GM21528 (cell line): ENCODE results near the gene PES1.
"Not testable (repeated sequence)": the region's sequence is repeated elsewhere in the genome, so short reads cannot be mapped to it uniquely, and the experiment has no call there.

Source experiments
- ATAC-seq: cut with Tn5 transposase; IDR thresholded peaks from one replicate; pipeline ENCODE4 v1.9.1; 2021; ENCODE audit warnings: mild to moderate bottlenecking, moderate library complexity; ENCODE audit not compliant: unreplicated experiment, low FRiP score

Gene PES1

DNA sequence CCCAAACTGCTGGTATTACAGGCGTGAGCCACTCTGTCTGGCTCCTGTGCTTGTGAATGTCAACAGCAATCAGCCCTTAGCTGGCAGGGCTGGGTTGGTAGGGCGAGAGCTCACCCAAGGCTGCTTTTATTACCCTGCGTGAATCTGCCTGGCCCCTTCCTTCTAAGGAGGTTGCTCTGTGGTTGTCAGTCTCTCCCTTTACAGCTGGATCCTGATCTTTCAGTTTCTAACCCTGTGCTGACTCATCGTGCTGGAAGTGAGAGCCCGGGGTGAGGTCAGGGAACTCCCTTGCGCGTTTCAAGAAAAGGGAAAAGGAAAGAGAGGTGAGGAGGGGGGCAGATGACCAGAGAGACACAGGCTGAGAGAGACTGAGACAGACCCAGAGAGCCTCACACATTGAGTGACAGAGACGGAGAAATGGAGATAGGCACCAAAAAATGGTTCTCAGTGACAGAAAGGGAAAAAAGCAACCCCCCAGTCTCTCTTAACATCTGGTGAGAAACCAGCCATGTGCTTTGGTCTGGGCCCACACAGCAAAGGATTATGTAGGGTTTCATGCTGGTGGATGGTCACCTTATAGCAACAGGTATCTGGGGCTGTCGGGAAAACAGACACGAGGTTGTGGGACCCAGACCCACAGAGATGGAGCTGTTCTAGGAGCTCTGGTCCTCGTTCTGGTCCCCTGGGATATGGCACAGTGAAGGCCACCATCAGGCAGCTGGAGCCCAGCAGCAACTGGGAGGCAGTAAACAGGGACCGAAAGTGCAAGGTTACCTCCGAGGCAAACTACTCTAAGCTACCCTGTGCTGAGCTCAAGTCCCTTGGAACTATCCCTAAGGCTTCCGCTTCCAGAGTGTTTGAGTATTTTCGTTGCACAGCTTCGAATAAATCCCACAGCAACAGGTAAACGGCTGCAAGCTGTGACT is 17.8 kb upstream of the PES1 start:
- no peak for ATAC-seq

DNA sequence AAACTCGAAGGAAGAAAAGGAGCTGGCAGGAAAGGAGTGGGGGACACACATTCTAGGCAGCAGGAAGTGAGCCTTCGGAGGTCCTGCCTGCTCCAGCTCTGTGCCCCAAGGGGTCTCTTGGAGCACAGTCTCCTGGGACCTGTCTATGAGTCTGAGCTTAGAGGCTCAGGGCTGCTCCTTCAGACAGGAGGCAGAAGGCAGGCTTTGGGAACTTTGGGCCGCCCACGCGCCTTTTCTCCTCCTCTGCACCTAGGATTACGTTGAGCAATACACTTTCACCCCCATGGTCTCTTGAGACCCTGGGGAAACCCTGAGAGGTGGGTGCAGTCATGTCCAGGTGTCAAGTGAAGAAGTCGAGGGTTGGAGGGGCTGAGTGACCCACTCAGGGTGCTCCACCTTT is 16.2 kb upstream of the PES1 start:
- no peak for ATAC-seq

DNA sequence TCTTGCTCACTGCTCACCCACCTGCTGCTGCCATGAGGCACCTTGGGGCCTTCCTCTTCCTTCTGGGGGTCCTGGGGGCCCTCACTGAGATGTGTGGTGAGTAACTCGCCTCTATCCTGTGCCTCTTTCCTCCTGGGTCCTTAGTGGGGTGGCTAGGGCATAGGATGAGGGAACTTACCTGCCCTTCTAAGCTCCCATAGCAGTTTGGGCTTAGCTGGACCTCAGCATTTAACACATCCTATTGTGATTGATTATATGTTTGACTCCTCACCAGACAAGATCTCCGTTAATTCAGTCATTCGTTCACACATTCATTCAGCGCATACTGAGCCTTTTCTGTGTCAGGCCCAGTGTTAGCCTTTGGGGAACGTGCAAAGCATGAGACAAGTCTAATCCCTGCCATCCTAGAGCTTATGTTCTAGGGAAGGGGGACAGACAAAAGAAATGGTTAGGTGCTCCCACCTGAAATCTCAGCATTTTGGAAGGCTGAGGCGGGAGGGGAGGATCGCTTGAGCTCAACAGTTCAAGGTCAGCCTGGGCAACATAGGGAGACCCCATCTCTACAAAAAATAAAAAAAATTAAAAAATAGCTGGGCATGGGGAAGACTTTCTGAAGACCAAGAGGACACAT is 15.7 kb upstream of the PES1 start:
- no peak for ATAC-seq

DNA sequence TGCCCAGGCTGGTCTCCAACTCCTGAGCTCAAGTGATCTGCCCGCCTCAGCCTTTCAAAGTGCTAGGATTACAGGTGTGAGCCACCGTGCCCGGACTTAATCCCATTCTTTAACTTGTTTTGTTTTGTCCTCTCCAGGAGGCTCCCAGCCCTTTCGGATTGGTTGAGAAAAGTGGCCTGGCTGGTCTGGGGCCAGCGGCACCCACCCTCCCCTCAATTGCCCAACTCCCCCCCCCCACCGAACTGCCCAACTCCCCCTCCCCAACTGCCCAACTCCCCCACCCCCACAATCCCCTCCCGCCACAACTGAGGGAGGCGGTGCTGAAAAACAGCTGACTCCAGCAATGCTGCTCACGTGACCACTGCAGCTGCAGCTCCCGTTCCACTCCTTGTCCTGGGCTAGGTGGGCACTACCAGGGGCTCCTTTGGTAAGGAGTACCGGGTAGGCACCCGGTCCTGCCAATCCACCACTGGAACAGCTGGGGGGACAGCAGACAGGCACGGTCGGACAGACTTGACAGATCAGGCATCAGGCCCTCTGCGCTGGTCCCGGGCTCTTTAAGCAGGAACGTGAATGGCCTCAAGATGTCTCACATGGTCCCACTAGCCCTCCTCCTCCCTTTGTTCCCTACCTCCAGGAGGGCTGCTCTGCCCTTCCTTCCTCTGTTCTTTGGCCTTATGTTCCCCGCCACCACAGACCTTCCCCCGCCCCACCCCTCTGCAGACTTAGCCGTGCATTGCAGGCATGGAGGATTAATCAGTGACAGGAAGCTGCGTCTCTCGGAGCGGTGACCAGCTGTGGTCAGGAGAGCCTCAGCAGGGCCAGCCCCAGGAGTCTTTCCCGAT is 15.0 kb upstream of the PES1 start, which contains the start of gene TCN2:
TSS of gene TCN2 (plus strand) at position 720 of the 845 bp plus-strand sequence. CDS start 158 bp downstream, outside the sequence.
- ATAC-seq, result no peak

DNA sequence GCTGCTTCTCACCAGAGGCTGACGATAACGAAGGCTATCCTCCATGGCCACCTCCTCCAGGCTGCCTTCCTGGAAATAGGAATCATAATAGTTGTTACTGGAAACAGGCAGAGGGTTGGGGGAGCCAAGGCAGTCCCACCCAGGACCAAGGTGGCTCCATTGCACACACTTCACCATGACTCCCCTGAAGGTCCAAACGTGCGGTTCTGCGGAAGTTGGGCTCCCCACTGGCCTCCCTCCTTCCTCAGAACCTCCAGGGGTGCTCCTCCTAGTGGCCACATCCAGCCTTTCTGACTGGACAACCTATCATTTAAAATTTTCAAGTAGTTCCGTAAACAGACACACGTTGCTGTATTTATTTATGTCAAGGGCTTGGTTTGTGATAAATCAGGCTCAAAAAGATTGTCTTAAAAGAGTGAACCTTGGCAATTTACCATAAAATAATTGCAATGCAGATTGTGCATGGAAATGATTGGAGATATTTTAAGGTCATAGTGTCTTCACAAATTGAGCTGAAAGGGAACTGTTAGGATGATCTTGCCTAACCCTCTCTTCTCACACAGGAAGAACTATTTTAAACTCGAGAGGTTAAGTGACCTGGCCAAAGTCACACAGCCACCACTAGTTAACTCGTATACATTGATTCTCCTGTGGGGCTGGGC is 13.9 kb upstream of the PES1 start:
- no peak for ATAC-seq

DNA sequence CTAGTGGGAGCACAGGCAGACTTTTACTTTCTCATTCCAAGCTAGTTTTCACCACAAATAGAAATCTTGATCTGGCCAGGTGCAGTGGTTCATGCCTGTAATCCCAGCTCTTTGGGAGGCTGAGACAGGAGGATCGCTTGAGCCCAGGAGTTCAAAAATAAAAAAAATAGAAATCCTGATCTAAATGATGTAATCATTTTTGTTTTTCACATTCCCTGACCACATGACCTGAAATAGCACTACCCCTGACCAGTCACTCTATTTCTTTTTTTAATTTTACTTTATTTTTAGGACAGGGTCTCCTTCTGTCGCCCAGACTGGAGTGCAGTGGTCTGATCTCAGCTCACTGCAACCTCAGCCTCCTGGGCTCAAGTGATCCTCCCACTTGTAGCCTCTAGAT is 13.0 kb upstream of the PES1 start:
- no peak for ATAC-seq

DNA sequence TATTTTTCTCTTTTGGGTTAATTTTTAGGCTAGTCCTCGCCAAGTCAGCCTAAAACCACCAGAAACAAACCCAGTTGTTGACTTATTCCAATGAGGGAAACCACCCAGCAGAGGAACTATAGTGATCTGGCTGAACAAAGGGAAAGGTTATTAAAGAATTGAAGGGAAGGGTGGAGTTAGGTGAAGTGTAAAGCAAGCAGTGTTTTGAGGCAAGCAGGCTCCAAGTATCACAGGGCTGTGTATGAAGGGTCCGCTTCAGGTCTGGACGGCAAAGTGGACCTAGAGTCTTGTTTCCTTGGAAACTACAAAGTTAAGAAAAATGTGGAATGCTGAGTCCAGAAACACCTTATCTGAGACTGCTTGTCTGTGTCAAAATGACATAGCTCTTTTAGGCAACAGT is 12.1 kb upstream of the PES1 start:
- ATAC-seq, result no peak

DNA sequence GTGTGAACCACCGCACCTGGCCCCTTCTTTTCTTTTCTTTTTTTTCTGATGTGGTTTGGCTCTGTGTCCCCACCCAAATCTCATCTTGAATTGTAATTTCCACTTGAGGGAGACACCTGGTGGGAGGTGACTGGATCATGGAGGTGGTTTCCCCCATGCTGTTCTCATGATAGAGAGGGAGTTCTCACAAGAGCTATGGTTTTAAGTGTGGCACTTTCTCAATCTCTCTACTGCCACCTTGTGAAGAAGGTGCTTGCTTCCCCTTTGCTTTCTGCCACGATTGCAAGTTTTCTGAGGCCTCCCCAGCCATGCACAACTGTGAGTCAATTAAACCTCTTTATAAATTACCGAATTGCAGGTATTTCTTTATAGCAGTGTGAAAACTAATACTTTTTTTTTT is 10.3 kb upstream of the PES1 start:
- ATAC-seq, result no peak

DNA sequence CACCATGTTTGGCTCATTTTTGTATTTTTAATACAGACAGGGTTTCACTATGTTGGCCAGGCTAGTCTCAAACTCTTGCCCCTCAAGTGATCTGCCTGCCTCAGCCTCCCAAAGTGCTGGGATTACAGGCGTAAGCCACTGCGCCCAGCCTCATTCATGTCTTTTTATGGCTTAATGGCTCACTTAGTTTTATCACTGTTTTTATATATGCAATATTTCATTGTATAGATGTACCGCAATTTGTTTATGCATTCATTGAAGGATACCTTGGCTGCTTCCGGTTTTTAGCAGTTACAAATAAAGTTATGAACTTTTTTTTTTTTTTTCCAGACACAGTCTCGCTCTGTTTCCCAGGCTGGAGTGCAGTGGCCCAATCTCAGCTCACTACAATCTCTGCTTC is 9.8 kb upstream of the PES1 start:
- ATAC-seq, result no peak

DNA sequence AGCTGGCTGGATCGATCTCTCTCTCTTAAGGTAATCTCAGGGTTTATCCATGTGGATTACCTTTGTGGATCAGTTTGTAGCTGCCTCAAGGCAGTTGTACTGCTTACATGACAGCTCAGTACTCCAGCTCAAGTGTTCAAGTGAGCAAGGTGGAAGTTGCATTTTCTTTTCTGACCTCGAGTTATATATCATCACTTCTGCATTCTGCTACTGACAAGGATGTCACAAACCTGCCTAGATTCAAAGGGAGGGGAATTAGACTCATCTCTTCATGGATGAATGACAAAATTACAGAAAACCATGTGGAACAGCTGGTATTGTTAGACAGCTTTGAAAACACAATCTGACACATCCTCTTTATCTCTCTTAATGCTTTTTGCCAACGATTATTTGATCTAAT is 9.2 kb upstream of the PES1 start:
- no peak for ATAC-seq

DNA sequence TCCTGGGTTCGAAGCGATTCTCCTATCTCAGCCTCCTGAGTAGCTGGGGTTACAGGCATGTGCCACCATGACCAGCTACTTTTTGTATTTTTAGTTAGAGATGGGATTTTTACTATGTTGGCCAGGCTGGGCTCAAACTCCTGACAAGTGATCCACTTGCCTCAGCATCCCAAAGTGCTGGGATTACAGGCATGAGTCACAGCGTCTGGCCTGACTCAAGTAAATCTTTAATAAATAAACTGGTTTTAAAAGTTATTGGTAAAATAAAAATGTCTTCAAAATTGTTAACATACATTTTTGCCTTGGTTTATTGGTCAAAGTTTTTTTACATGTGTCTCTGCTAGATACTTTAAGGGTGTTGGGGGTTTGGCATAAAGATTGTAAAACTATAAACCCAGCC is 7.3 kb upstream of the PES1 start:
- ATAC-seq, result no peak

DNA sequence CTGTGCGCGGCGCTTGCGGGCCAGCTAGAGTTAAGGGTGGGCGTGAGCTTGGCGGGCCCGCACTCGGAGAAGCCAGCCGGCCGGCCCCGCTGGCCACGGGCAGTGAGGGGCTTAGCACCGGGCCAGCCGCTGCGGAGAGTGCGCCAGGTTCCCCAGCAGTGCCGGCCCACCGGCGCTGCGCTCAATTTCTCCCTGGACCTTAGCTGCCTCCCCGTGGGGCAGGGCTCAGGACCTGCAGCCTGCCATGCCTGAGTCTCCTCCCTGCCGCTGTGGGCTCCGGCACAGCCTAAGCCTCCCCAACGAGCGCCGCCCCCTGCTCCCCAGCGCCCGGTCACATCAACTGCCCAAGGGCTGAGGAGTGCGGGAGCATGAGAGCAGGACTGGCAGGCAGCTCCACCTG is 5.2 kb upstream of the PES1 start:
- no peak for ATAC-seq

DNA sequence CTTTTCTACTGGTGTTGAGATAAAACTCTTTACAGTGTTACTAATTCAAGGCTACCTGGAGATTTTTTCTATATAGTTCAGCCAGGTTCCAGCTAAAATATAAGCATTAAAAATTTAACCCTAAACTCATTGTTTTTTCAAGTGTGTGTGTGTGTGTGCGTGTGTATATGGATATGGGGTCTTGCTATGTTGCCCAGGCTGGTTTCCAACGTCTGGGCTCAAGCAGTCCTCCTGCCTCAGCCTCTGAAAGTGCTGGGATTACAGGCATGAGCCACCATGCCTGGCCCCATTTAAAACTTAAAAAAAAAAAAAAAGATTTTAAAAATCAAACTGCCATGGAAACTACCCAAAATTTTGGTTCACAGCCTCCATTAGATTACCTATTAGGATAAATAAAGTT is 4.5 kb upstream of the PES1 start:
- ATAC-seq, result no peak

DNA sequence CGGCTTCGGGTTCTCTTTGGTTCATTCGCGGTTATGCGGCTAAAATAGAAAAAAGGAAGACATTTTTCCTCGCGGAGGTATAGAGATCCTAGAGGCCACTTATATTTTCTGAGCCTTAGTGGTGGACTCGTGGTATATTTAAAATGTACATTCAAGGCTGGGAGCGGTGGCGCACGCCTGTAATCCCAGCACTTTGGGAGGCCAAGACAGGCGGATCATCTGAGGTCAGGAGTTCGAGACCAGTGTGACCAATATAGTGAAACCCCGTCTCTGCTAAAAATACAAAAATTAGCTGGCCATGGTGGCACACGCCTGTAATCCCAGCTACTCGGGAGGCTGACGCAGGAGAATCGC is 627 bp upstream of the PES1 start:
- not testable (repeated sequence) for ATAC-seq

DNA sequence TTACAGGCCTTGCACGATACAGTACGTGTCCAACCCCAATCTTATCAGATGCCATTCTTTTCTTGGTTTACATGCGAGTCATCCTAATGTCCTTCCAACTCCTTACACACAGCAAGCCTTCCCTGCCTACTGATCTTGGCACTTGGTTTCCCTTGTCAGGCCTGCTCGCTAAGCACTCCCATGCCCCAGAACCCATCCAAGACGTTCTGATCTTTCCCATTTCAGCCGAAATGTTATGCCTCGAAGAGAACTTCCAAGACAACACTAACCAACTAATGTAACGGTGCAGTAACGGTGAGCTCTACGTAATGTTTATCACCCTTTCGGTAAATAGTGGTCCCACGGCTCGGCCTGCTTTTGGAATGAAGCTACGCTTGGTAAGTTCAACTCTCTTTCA is 521 bp downstream of the PES1 start:
- no peak for ATAC-seq

DNA sequence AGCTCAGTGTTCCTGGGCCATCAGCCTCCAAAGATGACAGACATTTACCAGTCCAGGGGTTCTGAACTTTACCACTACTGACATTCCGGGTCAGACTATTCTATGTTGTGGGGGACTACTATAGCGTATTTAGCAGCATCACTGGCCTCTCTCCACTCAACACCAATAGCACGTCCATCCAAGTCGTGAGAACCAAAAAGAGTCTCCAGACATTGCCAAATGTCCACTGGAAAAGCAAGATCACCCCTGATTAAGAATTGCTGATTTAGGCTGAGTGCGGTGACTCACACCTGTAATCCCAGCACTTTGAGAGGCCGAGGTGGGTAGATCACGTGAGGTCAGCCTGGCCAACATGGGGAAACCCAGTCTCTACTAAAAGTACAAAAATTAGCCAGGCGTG is 5.3 kb downstream of the PES1 start:
- no peak for ATAC-seq

DNA sequence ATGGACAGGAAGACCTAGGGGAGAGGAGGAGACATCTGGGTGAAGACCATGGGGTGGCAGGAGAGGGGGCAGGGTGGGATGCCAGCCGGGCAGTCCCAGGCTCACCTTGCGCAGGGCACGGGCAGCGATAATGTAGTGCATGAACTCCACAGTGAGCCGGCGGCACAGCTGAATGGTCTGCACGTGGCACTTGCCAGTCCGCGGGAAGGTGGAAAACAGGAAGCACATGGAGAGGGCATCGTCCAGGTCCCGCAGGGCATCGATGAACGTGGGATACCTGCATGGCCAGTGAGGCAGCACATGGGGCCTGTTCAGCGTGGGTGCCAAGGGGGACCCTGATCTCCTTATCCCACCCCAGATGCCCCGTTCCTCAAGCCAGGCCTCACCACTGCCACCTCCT is 7.3 kb downstream of the PES1 start:
- no peak for ATAC-seq

DNA sequence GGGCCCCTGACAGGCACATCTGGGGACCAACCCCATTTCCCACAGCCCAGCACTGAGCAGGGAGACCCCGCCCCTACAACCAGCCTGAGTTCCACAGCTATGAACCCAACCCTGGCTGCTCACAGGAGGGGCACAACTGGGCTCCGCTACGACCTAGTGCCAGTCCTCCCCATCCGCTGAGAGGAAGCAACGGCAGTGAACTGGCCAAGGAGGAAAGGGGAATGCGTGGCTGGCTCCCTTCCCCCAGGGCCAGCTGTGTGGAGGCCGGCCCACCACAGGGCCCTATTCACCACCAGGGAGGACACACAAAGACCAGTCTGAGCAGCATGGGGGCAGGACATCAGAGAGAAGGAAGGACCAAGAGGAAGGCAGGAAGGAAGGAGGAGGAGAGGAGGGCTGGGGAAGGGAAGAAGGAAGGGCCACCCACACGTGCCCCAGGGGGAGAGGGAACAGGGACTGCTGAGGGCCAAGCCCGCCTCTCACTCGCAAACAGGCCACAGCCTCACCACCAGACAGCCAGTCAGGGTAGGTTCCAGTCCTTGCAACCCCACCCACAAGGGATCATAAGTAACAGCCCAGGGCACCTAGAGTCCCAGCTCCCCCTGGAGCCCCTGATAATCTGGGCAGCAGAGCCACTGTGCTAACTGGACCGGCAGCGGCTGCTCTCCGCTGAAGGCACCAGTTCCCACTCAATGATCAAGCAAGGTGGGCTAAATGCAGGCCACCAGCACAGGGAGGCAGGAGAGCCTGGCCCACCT is 8.7 kb downstream of the PES1 start:
- ATAC-seq, result no peak

DNA sequence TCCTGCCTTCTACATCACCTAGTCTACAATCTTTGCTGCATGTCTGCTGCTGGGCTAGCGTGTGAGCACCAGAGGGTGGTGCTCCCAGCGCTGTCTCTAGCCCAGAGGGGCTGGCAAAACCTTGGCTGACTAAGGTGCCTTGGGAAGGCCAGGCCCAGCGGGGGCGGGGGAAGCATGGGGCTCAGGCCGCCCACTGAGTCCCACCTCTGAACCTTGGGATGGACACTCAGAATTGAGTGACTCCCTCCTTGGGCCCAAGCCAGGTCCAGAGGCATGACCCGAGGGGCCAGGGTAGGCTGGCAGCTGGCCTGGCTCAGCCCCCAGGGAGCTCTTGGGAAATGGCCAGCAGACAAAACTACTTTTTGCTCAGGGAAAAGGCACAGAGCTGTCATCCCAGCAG is 9.7 kb downstream of the PES1 start:
- ATAC-seq, result no peak

DNA sequence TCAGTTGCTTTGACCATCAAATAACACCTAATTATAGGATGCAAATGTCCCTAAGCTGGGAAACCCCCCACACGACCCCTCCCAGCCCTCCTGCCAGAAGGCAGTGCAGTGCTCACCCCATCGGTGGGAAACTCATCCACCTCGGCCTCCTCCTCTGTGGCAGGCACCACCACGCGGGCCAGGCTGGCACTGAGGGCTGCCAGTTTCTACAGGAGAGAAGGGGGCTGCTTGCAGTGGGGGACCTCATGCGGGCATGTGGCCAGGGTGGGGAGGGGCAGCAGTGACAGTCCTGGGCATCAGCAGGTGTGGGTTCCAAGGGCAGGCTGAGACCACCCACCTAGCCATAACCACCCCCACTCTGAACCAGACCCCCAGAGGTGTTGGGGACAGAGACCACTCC is 10.8 kb downstream of the PES1 start:
- ATAC-seq, result no peak
